GM23338 (cell line): ENCODE data around the gene NUP62CL.

ENCODE experiments used
- CREB1 ChIP-seq: fragments of 250-450 bp; sonication (Bioruptor Pico); IDR thresholded peaks from 2 replicates; pipeline ENCODE4 v1.5.0; 2020; ENCODE audit warnings: low read depth, mild to moderate bottlenecking, moderate library complexity
- EZH2 ChIP-seq: fragments of 200-600 bp; sonication (generic); IDR thresholded peaks from one replicate; pipeline ENCODE4 v1.8.0; 2017; ENCODE audit warnings: antibody characterized with exemption, mild to moderate bottlenecking, low read depth; ENCODE audit not compliant: unreplicated experiment
- EZH2phosphoT487 ChIP-seq: fragments of 200-600 bp; sonication (generic); IDR thresholded peaks from one replicate; pipeline ENCODE4 v1.8.1; 2018; ENCODE audit warnings: antibody characterized with exemption; ENCODE audit not compliant: unreplicated experiment
- POLR2AphosphoS5 ChIP-seq: IDR thresholded peaks from 2 replicates; pipeline ENCODE4 v1.6.1; 2016; ENCODE audit warnings: antibody characterized with exemption, low read depth
- ZNF331 ChIP-seq: fragments of 250-450 bp; sonication (Bioruptor Pico); IDR thresholded peaks from 2 replicates; pipeline ENCODE4 v1.5.0; 2020; ENCODE audit warnings: low read depth, mild to moderate bottlenecking, moderate library complexity
- TF ChIP-seq, protein P1 (sequence below), 2 experiments: fragments of 200-600 bp in 1 of 2; sonication (generic) in 1 of 2; conservative IDR thresholded peaks; 2 replicates each; pipeline versions ENCODE4 v1.5.1 to v1.6.1; 2016 to 2017; ENCODE audit warnings: antibody characterized with exemption in 2 of 2, low read depth in 2 of 2, mild to moderate bottlenecking in 2 of 2, moderate library complexity in 1 of 2

DNA sequence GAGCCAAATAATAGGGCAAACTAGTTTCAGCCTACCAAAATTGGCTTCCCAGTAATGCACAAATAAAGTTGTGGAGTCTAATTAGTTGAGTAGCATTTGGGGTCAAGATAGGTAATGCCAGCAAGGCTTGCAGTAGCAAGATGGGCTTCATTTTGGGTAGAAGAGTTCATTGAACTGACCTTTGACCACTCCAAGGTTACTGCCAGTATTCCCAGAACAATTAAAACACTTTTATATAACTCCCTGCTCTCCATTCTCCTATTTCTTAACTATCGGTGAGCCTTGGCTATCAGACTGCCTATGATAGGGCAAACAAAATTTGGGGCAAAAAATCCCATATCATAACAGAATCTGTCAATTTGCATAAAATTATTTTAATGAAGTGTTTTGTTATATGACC is 7.2 kb upstream of the NUP62CL start:
- TF ChIP-seq, protein P1, sequence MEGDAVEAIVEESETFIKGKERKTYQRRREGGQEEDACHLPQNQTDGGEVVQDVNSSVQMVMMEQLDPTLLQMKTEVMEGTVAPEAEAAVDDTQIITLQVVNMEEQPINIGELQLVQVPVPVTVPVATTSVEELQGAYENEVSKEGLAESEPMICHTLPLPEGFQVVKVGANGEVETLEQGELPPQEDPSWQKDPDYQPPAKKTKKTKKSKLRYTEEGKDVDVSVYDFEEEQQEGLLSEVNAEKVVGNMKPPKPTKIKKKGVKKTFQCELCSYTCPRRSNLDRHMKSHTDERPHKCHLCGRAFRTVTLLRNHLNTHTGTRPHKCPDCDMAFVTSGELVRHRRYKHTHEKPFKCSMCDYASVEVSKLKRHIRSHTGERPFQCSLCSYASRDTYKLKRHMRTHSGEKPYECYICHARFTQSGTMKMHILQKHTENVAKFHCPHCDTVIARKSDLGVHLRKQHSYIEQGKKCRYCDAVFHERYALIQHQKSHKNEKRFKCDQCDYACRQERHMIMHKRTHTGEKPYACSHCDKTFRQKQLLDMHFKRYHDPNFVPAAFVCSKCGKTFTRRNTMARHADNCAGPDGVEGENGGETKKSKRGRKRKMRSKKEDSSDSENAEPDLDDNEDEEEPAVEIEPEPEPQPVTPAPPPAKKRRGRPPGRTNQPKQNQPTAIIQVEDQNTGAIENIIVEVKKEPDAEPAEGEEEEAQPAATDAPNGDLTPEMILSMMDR (conservative IDR thresholded peaks at IDR 0.05; ENCODE audit: low read depth in 2 of 2): no peak
- TF ChIP-seq ZNF331 (CRISPR knock-in tag) (no peak), EZH2 (no peak), POLR2AphosphoS5 (no peak), EZH2phosphoT487 (no peak), CREB1 (CRISPR knock-in tag) (no peak)
